ACC112 (cell line): ENCODE measurements around the gene ZNF451.
A peak's percentile ranks its signal among the peaks of the same experiment; 100 is the strongest.
"Not testable (repeated sequence)": the region's sequence is repeated elsewhere in the genome, so short reads cannot be mapped to it uniquely, and the experiment has no call there.

Source experiments
- H2AFZ ChIP-seq: fragments of 200-600 bp; sonication (generic); one replicate; pipeline ENCODE4 v1.6.0; 2017; ENCODE audit warnings: antibody characterized with exemption, low read length; ENCODE audit not compliant: unreplicated experiment
- H3K27ac ChIP-seq: fragments of 200-600 bp; sonication (generic); 2 replicates; pipeline ENCODE4 v1.5.1; 2014; ENCODE audit warnings: low read depth, mild to moderate bottlenecking, antibody characterized with exemption, low read length, moderate library complexity
- H3K27me3 ChIP-seq: fragments of 200-600 bp; sonication (generic); 2 replicates; pipeline ENCODE4 v1.6.1; 2014; ENCODE audit warnings: mild to moderate bottlenecking, antibody characterized with exemption, low read length, moderate library complexity, mixed read lengths; ENCODE audit not compliant: insufficient read depth
- H3K36me3 ChIP-seq: fragments of 200-600 bp; sonication (generic); 2 replicates; pipeline ENCODE4 v1.6.1; 2016; ENCODE audit warnings: mild to moderate bottlenecking, antibody characterized with exemption, low read length, moderate library complexity, mixed read lengths; ENCODE audit not compliant: insufficient read depth
- H3K4me1 ChIP-seq: fragments of 200-600 bp; sonication (generic); one replicate; pipeline ENCODE4 v1.6.1; 2016; ENCODE audit warnings: low read length, mixed read lengths; ENCODE audit not compliant: insufficient read depth, unreplicated experiment, control insufficient read depth
- H3K4me3 ChIP-seq: fragments of 200-600 bp; sonication (generic); 2 replicates; pipeline ENCODE4 v1.5.1; 2014; ENCODE audit warnings: mild to moderate bottlenecking, low read depth, low read length
- H3K79me2 ChIP-seq: fragments of 200-600 bp; sonication (generic); one replicate; pipeline ENCODE4 v1.6.0; 2016; ENCODE audit warnings: low read length; ENCODE audit not compliant: control insufficient read depth, unreplicated experiment, insufficient read depth

The ZNF451 gene

DNA sequence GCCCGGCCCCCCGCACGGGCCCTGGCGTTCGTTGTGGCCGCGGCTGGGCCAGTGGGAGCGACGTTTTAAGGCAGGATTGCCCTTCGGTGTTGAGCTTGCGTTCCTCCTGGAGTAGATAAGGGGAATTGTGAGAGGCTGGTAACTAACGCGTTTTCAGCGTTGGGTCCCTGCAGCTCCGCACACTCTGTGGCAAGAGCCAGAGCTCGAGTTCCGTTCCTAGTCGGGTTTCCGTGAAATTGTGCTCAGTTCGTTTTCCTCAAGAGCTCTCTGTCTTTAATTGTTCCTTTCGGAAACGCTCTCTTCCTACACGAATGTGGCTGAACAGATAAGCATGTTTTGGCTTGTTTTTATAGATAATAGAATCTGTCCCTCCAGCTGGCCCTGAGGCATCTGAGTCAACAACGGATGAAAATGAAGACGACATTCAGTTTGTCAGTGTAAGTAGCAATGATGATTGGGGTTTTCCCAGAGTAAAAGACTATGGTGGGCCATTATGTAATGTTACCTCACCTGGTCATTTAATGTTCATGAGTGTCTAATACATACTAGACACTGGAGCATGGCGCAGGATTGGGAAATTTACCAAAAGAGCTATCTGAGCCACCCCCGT, 575 bp downstream of the ZNF451 start:
- Histone ChIP-seq H3K4me1 (peaks cover 27% of the 10 kb centered on the region), H3K79me2 (peaks cover 43% of the 10 kb centered on the region), H3K36me3 (peaks cover 12% of the 10 kb centered on the region; the same call in 1 of the 2 replicates), H3K4me3 (peak overlapping the region; percentile 82; the same call in 1 of the 2 replicates)
- H3K27me3 ChIP-seq, H3K27ac ChIP-seq, H2AFZ ChIP-seq: not testable (repeated sequence)

GRCh38 chr6:57091375-57091774, 1.4 kb downstream of the ZNF451 start:
- not testable (repeated sequence) for H2AFZ ChIP-seq, H3K27me3 ChIP-seq, H3K27ac ChIP-seq
- Histone ChIP-seq H3K79me2 (peaks cover 49% of the 10 kb centered on the region), H3K36me3 (peaks cover 12% of the 10 kb centered on the region; the same call in 1 of the 2 replicates), H3K4me3 (peak overlapping the region; percentile 69), H3K4me1 (peaks cover 27% of the 10 kb centered on the region)

DNA sequence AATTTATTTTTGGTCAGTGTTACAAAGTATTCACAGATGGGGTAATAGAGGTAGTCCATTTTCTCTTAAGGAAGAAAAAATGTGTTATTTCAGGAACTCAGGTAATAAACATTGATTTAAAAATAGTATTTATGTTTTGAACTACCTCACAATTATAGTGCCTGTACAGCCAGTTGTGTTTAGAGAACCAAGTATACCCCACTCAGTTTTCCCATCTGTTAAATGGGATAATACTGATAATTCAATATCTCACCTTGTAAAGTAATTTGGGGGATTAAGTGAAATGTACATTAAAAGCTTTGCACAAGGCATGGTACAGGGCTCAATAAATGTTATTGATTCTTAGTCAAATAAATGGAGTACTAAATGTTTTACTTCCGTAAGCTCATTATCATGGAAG, 4.7 kb downstream of the ZNF451 start:
- no peaks in the 10 kb centered on the region for H3K27me3 ChIP-seq
- no peak overlapping the region for H3K27ac ChIP-seq
- H2AFZ ChIP-seq, result no peak overlapping the region
- peaks cover 28% of the 10 kb centered on the region for H3K36me3 ChIP-seq
- H3K79me2 ChIP-seq, result peaks cover 78% of the 10 kb centered on the region
- peaks cover 32% of the 10 kb centered on the region for H3K4me1 ChIP-seq
- H3K4me3 ChIP-seq, result no peak overlapping the region

DNA sequence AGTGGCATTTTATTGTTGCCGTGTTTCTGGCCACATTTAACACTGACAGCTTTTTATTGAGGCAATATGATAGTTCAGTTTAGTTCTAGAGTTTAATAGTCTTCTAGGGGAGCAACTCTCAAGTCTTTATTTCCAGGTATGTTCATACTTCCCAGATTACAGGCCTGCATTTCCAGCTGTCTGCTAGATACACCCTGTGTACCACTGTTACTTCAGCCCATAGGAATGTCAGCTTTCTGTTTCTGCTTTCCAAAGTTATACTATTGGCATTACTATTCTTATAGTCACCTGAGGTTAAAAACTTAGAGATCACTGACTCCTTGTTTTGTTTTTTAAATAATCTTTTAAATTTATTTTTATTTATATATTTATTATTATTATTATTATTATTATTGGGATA, 7.6 kb downstream of the ZNF451 start:
- Histone ChIP-seq H3K79me2 (peaks cover 87% of the 10 kb centered on the region), H3K4me3 (no peak overlapping the region), H3K4me1 (peaks cover 19% of the 10 kb centered on the region), H3K36me3 (peaks cover 48% of the 10 kb centered on the region), H3K27ac (no peak overlapping the region), H2AFZ (no peak overlapping the region), H3K27me3 (no peaks in the 10 kb centered on the region)

DNA sequence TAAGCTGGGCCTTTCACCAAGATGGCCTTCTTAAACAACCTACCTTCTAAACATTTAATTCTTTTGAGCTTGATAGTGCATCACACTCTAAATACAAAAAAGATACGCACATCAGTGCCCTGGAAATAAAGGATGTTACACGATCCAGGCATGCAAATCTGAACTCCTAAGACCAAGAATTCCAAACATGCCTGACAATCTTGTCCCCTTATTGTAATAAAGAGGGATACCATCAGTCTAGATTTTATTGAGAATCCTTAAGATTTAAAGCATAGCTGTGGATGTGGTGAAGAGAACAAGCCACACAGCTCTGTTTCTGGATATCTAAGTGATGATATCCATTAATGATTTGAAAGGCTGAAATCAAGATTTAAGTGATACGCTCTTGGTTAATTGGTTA, 13.0 kb downstream of the ZNF451 start:
- Histone ChIP-seq H3K27me3 (no peaks in the 10 kb centered on the region), H3K27ac (no peak overlapping the region), H3K4me3 (no peak overlapping the region), H3K36me3 (peaks cover 55% of the 10 kb centered on the region), H3K79me2 (peaks cover 69% of the 10 kb centered on the region), H2AFZ (no peak overlapping the region), H3K4me1 (no peaks in the 10 kb centered on the region)

- H3K4me1 ChIP-seq, result no peaks in the 10 kb centered on the region
- peaks cover 49% of the 10 kb centered on the region for H3K36me3 ChIP-seq
- H3K79me2 ChIP-seq, result peaks cover 61% of the 10 kb centered on the region
- H3K4me3 ChIP-seq, result no peak overlapping the region
- H2AFZ ChIP-seq, result no peak overlapping the region
- H3K27ac ChIP-seq, result no peak overlapping the region
- H3K27me3 ChIP-seq, result no peaks in the 10 kb centered on the region
These were observed 14.3 kb downstream of the ZNF451 start for GRCh38 chr6:57104336-57104735.

DNA sequence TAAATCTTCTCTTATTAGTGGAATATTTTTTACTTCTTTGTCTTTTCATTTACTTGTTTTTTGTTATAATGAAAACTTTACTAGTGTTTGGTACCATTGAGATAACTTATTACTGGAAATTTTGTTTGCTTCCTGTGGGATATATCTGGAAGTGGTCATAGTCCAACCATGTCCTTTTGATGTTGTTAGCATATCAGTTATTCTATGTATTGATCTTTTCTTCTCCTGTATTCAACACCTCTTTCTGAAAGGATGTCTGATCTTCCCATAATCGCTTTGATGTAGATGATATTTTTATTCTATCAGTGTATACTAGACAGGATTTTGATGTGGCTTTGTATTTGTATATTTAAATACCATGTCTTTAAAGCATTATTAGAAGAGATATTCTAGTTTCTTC, 17.0 kb downstream of the ZNF451 start:
- no peaks in the 10 kb centered on the region for H3K4me1 ChIP-seq
- no peak overlapping the region for H3K27ac ChIP-seq
- H2AFZ ChIP-seq, result no peak overlapping the region
- H3K36me3 ChIP-seq, result peaks cover 22% of the 10 kb centered on the region
- H3K27me3 ChIP-seq, result no peaks in the 10 kb centered on the region
- H3K4me3 ChIP-seq, result no peak overlapping the region
- peaks cover 44% of the 10 kb centered on the region for H3K79me2 ChIP-seq

- Histone ChIP-seq H2AFZ (no peak overlapping the region), H3K4me1 (no peaks in the 10 kb centered on the region), H3K27ac (no peak overlapping the region), H3K4me3 (no peak overlapping the region), H3K36me3 (peaks cover 6% of the 10 kb centered on the region), H3K79me2 (peaks cover 34% of the 10 kb centered on the region), H3K27me3 (no peaks in the 10 kb centered on the region)
These were observed 18.7 kb downstream of the ZNF451 start for GRCh38 chr6:57108691-57109090.

GRCh38 chr6:57109880-57110279, 19.9 kb downstream of the ZNF451 start:
- Histone ChIP-seq H3K79me2 (peaks cover 31% of the 10 kb centered on the region), H3K36me3 (no peaks in the 10 kb centered on the region; the same call in 1 of the 2 replicates)

GRCh38 chr6:57113105-57113504, 23.1 kb downstream of the ZNF451 start:
- H3K4me3 ChIP-seq, result no peak overlapping the region
- peaks cover 6% of the 10 kb centered on the region; the same call in 1 of the 2 replicates for H3K36me3 ChIP-seq
- H2AFZ ChIP-seq, result no peak overlapping the region
- H3K27me3 ChIP-seq, result no peaks in the 10 kb centered on the region
- peaks cover 37% of the 10 kb centered on the region for H3K79me2 ChIP-seq
- no peaks in the 10 kb centered on the region for H3K4me1 ChIP-seq
- no peak overlapping the region for H3K27ac ChIP-seq

More at GRCh38 chr6:57109880-57110279, 19.9 kb downstream of the ZNF451 start:
- Histone ChIP-seq H3K27me3 (no peaks in the 10 kb centered on the region), H3K4me3 (no peak overlapping the region), H3K4me1 (no peaks in the 10 kb centered on the region), H3K27ac (no peak overlapping the region), H2AFZ (no peak overlapping the region)

DNA sequence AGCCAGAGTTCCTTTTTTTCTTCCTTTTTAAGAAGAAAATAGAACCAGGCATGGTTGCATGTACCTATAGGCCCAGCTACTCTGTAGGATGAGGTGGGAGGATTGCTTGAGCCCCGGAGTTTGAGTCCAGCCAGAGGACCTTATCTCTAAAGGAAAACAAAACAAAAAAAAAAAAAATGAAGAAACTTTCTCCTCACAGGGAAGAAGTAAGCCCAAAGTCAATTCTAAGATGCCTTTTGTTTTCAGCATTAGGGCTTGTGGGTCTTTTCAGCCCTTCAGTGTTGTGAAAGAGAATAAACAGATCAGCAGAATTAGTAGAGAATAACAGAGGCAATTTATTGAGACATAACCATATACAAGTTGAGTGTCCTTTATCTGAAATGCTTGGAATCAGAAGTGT, 26.8 kb downstream of the ZNF451 start:
- Histone ChIP-seq H3K4me3 (no peak overlapping the region), H3K27me3 (no peaks in the 10 kb centered on the region), H3K79me2 (peaks cover 45% of the 10 kb centered on the region)

More for the DNA sequence above, 26.8 kb downstream of the ZNF451 start:
- no peak overlapping the region for H3K27ac ChIP-seq
- H2AFZ ChIP-seq, result no peak overlapping the region
- peaks cover 24% of the 10 kb centered on the region for H3K36me3 ChIP-seq
- no peaks in the 10 kb centered on the region for H3K4me1 ChIP-seq
